NCI-H774 (cell line): Measurements from ENCODE around the gene AFG1L.
"Not testable (repeated sequence)": the region's sequence is repeated elsewhere in the genome, so short reads cannot be mapped to it uniquely, and the experiment has no call there.

Source experiments
- DNase-seq: peaks from one replicate; lab custom pipeline; 2025; lab: John Stamatoyannopoulos, UW

AFG1L gene

GRCh38 chr6:108291091-108291490 is 3.8 kb upstream of the AFG1L start:
- no peak for DNase-seq

- not testable (repeated sequence) for DNase-seq
Measured at GRCh38 chr6:108292561-108292960, 2.3 kb upstream of the AFG1L start.

- peak; percentile 50 for DNase-seq
Measured at GRCh38 chr6:108293527-108294296, 1.1 kb upstream of the AFG1L start.

GRCh38 chr6:108294297-108294726 is 542 bp upstream of the AFG1L start:
- no peak for DNase-seq

- peak; percentile 55 for DNase-seq
Measured at GRCh38 chr6:108295676-108296075, 822 bp downstream of the AFG1L start.

DNA sequence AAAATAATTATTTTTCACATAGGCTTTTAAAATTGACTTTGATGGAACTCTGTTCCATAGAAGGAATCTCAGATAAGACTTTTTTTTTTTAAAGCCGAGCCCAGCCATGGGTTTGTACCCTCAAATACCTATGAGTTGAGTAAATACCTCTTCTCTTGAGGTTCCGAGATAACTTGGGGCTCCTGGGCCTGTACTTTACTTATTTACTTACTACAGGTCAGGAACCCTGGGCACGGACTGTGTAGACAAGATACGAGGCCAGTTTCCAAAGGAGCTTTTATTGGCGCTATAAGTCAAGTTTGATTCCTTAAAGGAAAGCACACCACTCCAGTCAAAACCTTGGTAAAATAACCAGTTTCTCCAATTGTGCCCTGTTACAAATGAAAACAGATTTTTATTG is 7.5 kb downstream of the AFG1L start:
- no peak for DNase-seq

GRCh38 chr6:108304646-108305045 is 9.8 kb downstream of the AFG1L start:
- DNase-seq: no peak

GRCh38 chr6:108308641-108309040 is 13.8 kb downstream of the AFG1L start:
- DNase-seq: not testable (repeated sequence)

- no peak for DNase-seq
Measured at GRCh38 chr6:108309844-108310243, 15.0 kb downstream of the AFG1L start.

- no peak for DNase-seq
Measured at GRCh38 chr6:108312605-108313004, 17.8 kb downstream of the AFG1L start.

- no peak for DNase-seq
Measured at GRCh38 chr6:108321253-108321747, 26.4 kb downstream of the AFG1L start.

- DNase-seq: no peak
Measured at GRCh38 chr6:108322728-108323127, 27.9 kb downstream of the AFG1L start.

GRCh38 chr6:108323710-108324466 is 29.0 kb downstream of the AFG1L start:
- DNase-seq: no peak

- not testable (repeated sequence) for DNase-seq
Measured at GRCh38 chr6:108330221-108330785, 35.4 kb downstream of the AFG1L start.

DNA sequence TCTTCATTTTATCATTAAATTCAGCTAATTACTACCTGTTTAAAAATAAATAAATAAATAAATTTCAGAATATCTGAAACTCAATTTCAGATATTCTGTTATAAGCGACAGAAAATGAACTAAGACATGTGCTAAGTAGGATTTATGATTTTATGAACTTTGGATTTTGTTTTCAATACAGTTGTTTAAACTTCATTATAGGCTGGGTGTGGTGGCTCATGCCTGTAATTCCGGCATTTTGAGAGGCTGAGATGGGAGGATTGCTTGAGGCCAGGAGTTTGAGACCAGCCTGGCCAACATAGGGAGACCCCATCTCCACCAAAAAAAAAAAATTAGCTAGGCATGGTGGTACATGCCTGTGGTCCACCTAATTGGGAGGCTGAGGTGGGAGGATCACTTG is 36.0 kb downstream of the AFG1L start:
- no peak for DNase-seq

DNA sequence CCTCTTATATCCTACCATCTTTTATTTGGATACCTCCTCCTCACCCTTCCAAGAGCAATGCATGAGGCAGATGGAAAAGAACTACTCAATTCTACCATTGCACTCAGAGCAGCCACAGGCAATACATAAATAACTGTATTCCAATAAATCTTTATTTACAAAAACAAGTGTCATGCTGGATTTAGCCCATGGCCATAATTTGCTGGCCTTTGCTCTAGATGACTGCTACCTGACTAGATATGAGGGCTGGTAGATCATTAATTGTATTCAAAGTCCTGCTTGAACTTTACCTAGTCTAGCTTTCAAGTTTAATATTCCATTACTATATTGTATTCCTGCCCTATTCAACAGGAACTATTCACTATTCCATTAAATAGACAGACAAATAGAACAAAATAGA is 37.1 kb downstream of the AFG1L start:
- DNase-seq: no peak

GRCh38 chr6:108336971-108337370 is 42.1 kb downstream of the AFG1L start:
- no peak for DNase-seq

DNA sequence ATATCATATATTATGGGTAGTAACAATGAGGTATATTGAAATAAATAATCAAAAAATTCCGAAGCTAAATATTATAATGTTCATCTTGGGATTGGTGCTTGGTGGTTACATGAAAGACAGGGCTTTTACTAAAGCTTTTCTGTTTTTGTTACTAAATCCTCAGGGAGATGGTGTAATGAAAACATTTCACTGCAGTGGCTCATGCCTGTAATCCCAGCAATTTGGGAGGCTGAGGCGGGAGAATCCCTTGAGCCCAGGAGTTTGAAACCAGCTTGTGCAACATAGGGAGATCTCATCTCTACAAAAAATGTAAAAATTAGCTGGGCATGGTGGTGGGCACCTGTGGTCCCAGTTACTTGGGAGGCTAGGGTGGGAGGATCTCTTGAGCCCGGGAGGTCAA is 42.9 kb downstream of the AFG1L start:
- no peak for DNase-seq

GRCh38 chr6:108341372-108341771 is 46.5 kb downstream of the AFG1L start:
- no peak for DNase-seq

GRCh38 chr6:108343894-108344293 is 49.0 kb downstream of the AFG1L start:
- DNase-seq: no peak

DNA sequence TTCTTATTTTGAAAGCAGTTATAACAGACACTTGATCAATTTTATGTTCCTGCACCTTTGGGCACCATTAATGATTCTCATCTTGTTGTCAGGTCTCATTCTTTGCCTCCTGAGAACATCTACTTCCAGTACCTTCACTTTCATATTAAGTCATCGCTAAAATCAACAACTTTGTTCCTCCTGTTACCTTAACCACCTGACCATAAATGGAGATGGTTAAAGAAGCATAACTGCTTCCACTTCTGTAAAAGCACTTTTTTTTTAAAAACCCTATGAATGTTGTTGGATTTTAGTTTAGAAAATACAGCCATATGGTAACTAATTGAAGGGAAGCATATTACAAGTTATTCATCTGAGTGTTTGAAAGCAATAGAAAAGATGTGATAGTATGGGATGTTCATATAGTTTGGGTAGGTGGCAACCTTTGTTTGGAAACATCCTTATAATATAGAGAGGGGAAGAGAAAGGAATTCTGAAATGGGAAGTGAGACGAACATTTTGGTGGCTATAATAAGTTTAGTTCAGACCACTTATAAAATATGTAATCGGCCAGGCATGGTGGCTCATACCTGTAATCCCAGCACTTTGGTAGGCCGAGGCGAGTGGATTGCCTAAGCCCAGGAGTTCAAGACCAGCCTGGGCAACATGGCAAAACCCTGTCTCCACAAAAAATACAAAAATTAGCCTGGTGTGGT is 53.9 kb downstream of the AFG1L start:
- DNase-seq: no peak

GRCh38 chr6:108350528-108350927 is 55.7 kb downstream of the AFG1L start:
- no peak for DNase-seq
